K562 (cell line): Measurements from ENCODE around the gene SDS. TPM values are rescaled to one million over a fixed set of nuclear protein-coding genes. Genes with fewer than 3 reads are reported as not detected.
A peak's percentile ranks its signal among the peaks of the same experiment; 100 is the strongest.

Source experiments
- ELF4 ChIP-seq: fragments of 450-650 bp; formaldehyde crosslinking; IDR thresholded peaks from 2 replicates; pipeline ENCODE4 v1.4.0; 2022; ENCODE audit warnings: missing genetic modification characterization
- ETV5 ChIP-seq: sonication (generic); formaldehyde crosslinking; IDR thresholded peaks from 2 replicates; pipeline ENCODE4 v1.4.0; 2020; ENCODE audit warnings: low read depth, mild to moderate bottlenecking, missing genetic modification reagents
- FIP1L1 ChIP-seq: fragments of 200-400 bp; formaldehyde crosslinking; IDR thresholded peaks from 2 replicates; pipeline ENCODE4 v1.6.1; 2018; ENCODE audit warnings: mild to moderate bottlenecking, low read depth, low read length; ENCODE audit not compliant: poor library complexity, severe bottlenecking
- ID3 ChIP-seq, 2 experiments: fragments of 250-450 bp in 1 of 2; fragments of 450-650 bp in 1 of 2; sonication (Bioruptor Pico) in 1 of 2; IDR thresholded peaks; 2 replicates each; pipeline versions ENCODE4 v1.6.1 to v1.8.0; 2016 to 2021; ENCODE audit warnings: mild to moderate bottlenecking in 2 of 2, moderate library complexity in 2 of 2, missing compliant biosample characterization in 1 of 2, missing genetic modification characterization in 1 of 2
- JUNB ChIP-seq: fragments of 450-650 bp; formaldehyde crosslinking; conservative IDR thresholded peaks from 2 replicates; pipeline ENCODE4 v1.4.0; 2020; ENCODE audit warnings: mild to moderate bottlenecking
- L3MBTL2 ChIP-seq: fragments of 450-650 bp; IDR thresholded peaks from 2 replicates; pipeline ENCODE4 v1.6.1; 2016; ENCODE audit warnings: mild to moderate bottlenecking, moderate library complexity
- MYNN ChIP-seq, 2 experiments: sonication (generic); formaldehyde crosslinking in 1 of 2; IDR thresholded peaks; 2 replicates each; pipeline versions ENCODE4 v1.5.0 to v1.6.1; 2016 to 2020; ENCODE audit warnings: antibody characterized with exemption in 1 of 2, missing genetic modification reagents in 1 of 2
- NR4A1 ChIP-seq, 2 experiments: fragments of 250-450 bp in 1 of 2; fragments of 450-650 bp in 1 of 2; sonication (Bioruptor Pico) in 1 of 2; IDR thresholded peaks; 2 replicates each; pipeline versions ENCODE4 v1.4.0 to v1.6.1; 2016 to 2020; ENCODE audit warnings: mild to moderate bottlenecking in 2 of 2, missing compliant biosample characterization in 1 of 2, missing genetic modification characterization in 1 of 2, moderate library complexity in 1 of 2
- PHB ChIP-seq: fragments of 250-450 bp; sonication (Bioruptor Pico); IDR thresholded peaks from 2 replicates; pipeline ENCODE4 v1.5.0; 2021
- PHB2 ChIP-seq: fragments of 450-650 bp; IDR thresholded peaks from 2 replicates; pipeline ENCODE4 v1.6.1; 2017; ENCODE audit warnings: low read depth
- PHF21A ChIP-seq: fragments of 450-650 bp; IDR thresholded peaks from 2 replicates; pipeline ENCODE4 v1.6.1; 2017; ENCODE audit warnings: low read depth, borderline replicate concordance
- POLR2H ChIP-seq: IDR thresholded peaks from 2 replicates; pipeline ENCODE4 v1.6.1; 2016; ENCODE audit warnings: missing genetic modification characterization, low read depth, mild to moderate bottlenecking, control low read depth, missing compliant biosample characterization, moderate library complexity
- PRDM10 ChIP-seq: fragments of 450-650 bp; IDR thresholded peaks from 2 replicates; pipeline ENCODE4 v1.6.1; 2018; ENCODE audit not compliant: partially characterized antibody
- PTTG1 ChIP-seq: fragments of 450-650 bp; IDR thresholded peaks from 2 replicates; pipeline ENCODE4 v1.6.1; 2016; ENCODE audit warnings: low read depth, mild to moderate bottlenecking, missing genetic modification characterization, missing compliant biosample characterization
- RBBP5 ChIP-seq: fragments of 200-600 bp; sonication (generic); IDR thresholded peaks from 2 replicates; pipeline ENCODE4 v1.6.1; 2012; ENCODE audit warnings: borderline replicate concordance, mild to moderate bottlenecking, low read length, control low read depth, inconsistent platforms; ENCODE audit not compliant: insufficient read depth, poor library complexity, severe bottlenecking
- RBM39 ChIP-seq: fragments of 200-400 bp; formaldehyde crosslinking; optimal IDR thresholded peaks from 2 replicates; pipeline ENCODE3; 2018; ENCODE audit warnings: low read depth, low read length
- RCOR1 ChIP-seq, 2 experiments: IDR thresholded peaks; 2 replicates each; pipeline ENCODE4 v1.6.1; 2012; ENCODE audit warnings: low read depth in 2 of 2, low read length in 2 of 2, borderline replicate concordance in 1 of 2, improper control_type of control experiment in 1 of 2
- SRSF3 ChIP-seq: fragments of 200-400 bp; formaldehyde crosslinking; IDR thresholded peaks from 2 replicates; pipeline ENCODE4 v1.6.1; 2016; ENCODE audit warnings: mild to moderate bottlenecking, low read length, moderate library complexity; ENCODE audit not compliant: insufficient read depth
- ZBTB12 ChIP-seq: fragments of 250-450 bp; sonication (Bioruptor Pico); IDR thresholded peaks from 2 replicates; pipeline ENCODE4 v1.4.0; 2020
- ZC3H8 ChIP-seq: fragments of 450-650 bp; IDR thresholded peaks from 2 replicates; pipeline ENCODE4 v1.6.1; 2017
- ZNF12 ChIP-seq: sonication (generic); formaldehyde crosslinking; IDR thresholded peaks from 2 replicates; pipeline ENCODE4 v1.4.0; 2020; ENCODE audit warnings: mild to moderate bottlenecking, missing genetic modification reagents
- polyA plus RNA-seq, 8 experiments: library from polyadenylated mRNA; depleted of rRNA in 4 of 8; stranded (reverse) in 5 of 8; unstranded in 3 of 8; fragments of >200 nt; fragmentation: Nextera tagmentation in 2 of 8; fragmentation: Illumina TruSeq in 1 of 8; extraction: Ambion mirVana in 2 of 8; extraction: Trizol in 1 of 8; gene quantifications; 2 replicates each; pipeline versions ENCODE4 v1.2.1 to v1.2.3, GENCODE V29; 2011 to 2014; ENCODE audit warnings: inconsistent platforms in 1 of 8, missing spikeins in 1 of 8
- total RNA-seq, 7 experiments: library from RNA; depleted of rRNA in 6 of 7; stranded (reverse); fragments of >200 nt in 6 of 7; fragmentation: Illumina TruSeq in 2 of 7; extraction: Trizol in 2 of 7; gene quantifications; 2 replicates each; pipeline versions ENCODE4 v1.2.1 to v1.2.3, GENCODE V29; 2011 to 2021; ENCODE audit warnings: low replicate concordance in 1 of 7

The SDS gene
- total and polyA plus RNA-seq, 9 of the 15 experiments (the other 6 are each of a cell fraction or from before 2014, with no cell fraction given) = 0.07 to 1.1 (median 0.12) TPM; not detected in 1

GRCh38 chr12:113422030-113422885, 18.6 kb upstream of the SDS start, which contains the start of gene SDSL (continued):
- TF ChIP-seq ZC3H8 (no peak), PHB (no peak), PHB2 (no peak), PTTG1 (tag) (no peak), FIP1L1 (no peak), POLR2H (tag) (peak; percentile 83), MYNN (IDR thresholded peaks at IDR 0.05) (peak; percentile 79), MYNN (CRISPR knock-in tag; IDR thresholded peaks at IDR 0.05) (no peak), PHF21A (no peak), PRDM10 (peak; percentile 97), ELF4 (CRISPR knock-in tag) (peak; percentile 63; the same call in 1 of the 2 replicates), SRSF3 (no peak), ID3 (CRISPR knock-in tag; IDR thresholded peaks at IDR 0.05) (no peak), ID3 (tag; IDR thresholded peaks at IDR 0.05) (peak; percentile 34; the same call in 1 of the 2 replicates), L3MBTL2 (peak; percentile 59; the same call in 1 of the 2 replicates), RBM39 (peak; percentile 57), NR4A1 (CRISPR knock-in tag; IDR thresholded peaks at IDR 0.05) (no peak), NR4A1 (tag; IDR thresholded peaks at IDR 0.05) (peak; percentile 70), RCOR1 (IDR thresholded peaks at IDR 0.05; ENCODE audit: borderline replicate concordance in 1 of 2, low read depth in 2 of 2, low read length in 2 of 2) (peak in 1 of 2 experiments; percentile 69; a peak in 2 of 4 replicates), JUNB (CRISPR knock-in tag) (peak; percentile 80), RBBP5 (peak; percentile 44), ZBTB12 (CRISPR knock-in tag) (no peak), ZNF12 (CRISPR knock-in tag) (no peak; the same call in 1 of the 2 replicates), ETV5 (CRISPR knock-in tag) (0 out of 2 replicates have a peak, but pooled peaks have one; percentile 59)
